Mononuclear cell (primary cell): Measurements from ENCODE around the gene DLGAP4. TPM values are rescaled to one million over a fixed set of nuclear protein-coding genes. Genes with fewer than 3 reads are reported as not detected.

ENCODE experiments used
- H3K27me3 ChIP-seq: 2 replicates; pipeline ENCODE4 v1.6.0; 2011; ENCODE audit warnings: low read length, control low read depth; ENCODE audit not compliant: insufficient read depth
- H3K4me1 ChIP-seq: 2 replicates; pipeline ENCODE4 v1.5.1; 2011; ENCODE audit warnings: mild to moderate bottlenecking, low read length, control low read depth; ENCODE audit not compliant: insufficient read depth
- H3K4me3 ChIP-seq: 2 replicates; pipeline ENCODE4 v1.5.1; 2011; ENCODE audit warnings: mild to moderate bottlenecking, low read length, moderate library complexity
- H3K9me3 ChIP-seq: 2 replicates; pipeline ENCODE4 v1.5.1; 2011; ENCODE audit warnings: low read depth, mild to moderate bottlenecking, control low read depth, low read length
- total RNA-seq: library from RNA; depleted of rRNA; stranded (reverse); fragments of >200 nt; gene quantifications from one replicate; pipeline ENCODE4 v1.2.3, GENCODE V29; 2012

The DLGAP4 gene, protein sequence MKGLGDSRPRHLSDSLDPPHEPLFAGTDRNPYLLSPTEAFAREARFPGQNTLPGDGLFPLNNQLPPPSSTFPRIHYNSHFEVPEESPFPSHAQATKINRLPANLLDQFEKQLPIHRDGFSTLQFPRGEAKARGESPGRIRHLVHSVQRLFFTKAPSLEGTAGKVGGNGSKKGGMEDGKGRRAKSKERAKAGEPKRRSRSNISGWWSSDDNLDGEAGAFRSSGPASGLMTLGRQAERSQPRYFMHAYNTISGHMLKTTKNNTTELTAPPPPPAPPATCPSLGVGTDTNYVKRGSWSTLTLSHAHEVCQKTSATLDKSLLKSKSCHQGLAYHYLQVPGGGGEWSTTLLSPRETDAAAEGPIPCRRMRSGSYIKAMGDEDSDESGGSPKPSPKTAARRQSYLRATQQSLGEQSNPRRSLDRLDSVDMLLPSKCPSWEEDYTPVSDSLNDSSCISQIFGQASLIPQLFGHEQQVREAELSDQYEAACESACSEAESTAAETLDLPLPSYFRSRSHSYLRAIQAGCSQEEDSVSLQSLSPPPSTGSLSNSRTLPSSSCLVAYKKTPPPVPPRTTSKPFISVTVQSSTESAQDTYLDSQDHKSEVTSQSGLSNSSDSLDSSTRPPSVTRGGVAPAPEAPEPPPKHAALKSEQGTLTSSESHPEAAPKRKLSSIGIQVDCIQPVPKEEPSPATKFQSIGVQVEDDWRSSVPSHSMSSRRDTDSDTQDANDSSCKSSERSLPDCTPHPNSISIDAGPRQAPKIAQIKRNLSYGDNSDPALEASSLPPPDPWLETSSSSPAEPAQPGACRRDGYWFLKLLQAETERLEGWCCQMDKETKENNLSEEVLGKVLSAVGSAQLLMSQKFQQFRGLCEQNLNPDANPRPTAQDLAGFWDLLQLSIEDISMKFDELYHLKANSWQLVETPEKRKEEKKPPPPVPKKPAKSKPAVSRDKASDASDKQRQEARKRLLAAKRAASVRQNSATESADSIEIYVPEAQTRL
- total RNA-seq, result 10.5 TPM

DNA sequence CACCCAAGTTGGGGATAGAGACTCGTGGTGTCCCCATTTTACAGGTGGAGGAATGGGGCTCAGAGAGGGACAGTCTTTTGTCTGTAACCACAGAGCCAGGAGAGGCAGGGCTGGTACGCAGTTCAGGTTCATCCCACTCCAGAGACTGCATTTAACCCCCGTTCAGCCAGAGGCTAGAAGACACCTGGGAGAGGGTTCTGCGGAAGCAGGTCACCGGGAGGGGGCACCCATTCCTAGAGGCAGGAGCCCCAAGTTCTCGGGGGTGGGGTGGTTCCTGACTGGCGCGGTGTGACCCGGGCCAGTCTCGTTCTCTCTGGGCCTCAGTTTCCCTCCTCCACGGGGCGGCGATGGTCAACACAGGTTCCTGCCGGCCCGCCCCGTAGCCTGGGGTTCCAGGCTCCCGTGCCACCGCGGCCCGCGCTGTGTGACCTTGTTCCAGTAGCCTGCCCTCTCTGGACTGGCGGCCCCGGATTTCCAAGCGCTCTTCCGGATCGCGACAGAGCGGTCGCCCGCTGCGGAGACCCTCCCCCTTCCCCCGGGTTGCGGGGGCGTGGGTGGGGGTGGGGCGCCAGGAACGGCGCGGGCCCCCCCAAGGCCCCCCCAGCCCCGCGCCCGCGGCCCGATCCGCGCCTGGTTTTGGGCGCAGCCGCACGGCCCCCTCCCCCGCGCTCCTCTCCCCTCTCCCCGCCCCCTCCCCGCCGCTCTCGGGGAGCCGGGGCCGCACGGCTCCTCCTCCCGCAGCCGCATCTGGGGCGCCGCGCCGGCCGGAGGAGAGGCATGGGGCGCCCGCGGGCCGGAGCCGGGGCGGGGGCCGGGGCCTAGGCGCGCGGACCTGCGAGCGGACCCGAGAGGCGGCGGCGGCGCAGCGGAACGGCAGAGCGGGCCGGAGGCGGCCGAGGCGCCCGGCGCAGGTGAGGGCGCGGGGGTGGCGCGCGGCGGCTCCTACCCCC lies at the start of gene DLGAP4:
TSS of gene DLGAP4 (plus strand) at position 738 of the 950 bp plus-strand sequence. CDS start 125,379 bp downstream, outside the sequence.
- Histone ChIP-seq H3K9me3 (no peaks in the 10 kb centered on the region), H3K27me3 (peaks cover 50% of the 10 kb centered on the region), H3K4me3 (no peak within 1 kb of the TSS), H3K4me1 (peaks cover 8% of the 10 kb centered on the region)

- Histone ChIP-seq H3K4me1 (no peaks in the 10 kb centered on the region), H3K9me3 (no peaks in the 10 kb centered on the region), H3K27me3 (no peaks in the 10 kb centered on the region), H3K4me3 (no peak overlapping the region)
Measured at GRCh38 chr20:36259177-36260061, 46.7 kb upstream of the DLGAP4 start.

- no peak overlapping the region for H3K4me3 ChIP-seq
- H3K9me3 ChIP-seq, result no peaks in the 10 kb centered on the region
- H3K4me1 ChIP-seq, result no peaks in the 10 kb centered on the region
- H3K27me3 ChIP-seq, result no peaks in the 10 kb centered on the region
Measured at GRCh38 chr20:36260316-36260715, 45.8 kb upstream of the DLGAP4 start.

- H3K4me3 ChIP-seq, result no peak overlapping the region
Measured at GRCh38 chr20:36261389-36262105, 44.6 kb upstream of the DLGAP4 start.

DNA sequence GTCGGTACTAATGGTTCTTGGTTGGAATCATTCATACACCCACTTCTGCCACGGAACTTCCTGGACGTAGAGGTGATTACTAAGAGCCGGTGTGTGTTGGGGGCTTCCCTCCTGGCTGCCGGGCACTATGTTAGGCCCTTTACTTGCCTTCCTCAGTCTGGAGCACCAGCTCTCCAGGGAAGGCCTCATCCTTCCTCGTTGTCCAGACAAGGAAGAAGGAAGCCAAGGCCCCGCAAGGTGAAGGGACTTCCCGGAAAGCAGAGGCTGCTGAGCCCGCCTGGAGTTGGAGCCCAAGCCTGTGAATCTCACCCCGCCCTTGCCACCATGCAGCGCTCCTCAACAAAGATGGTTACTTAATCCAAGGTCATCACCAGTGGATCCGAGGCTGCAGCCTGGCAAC lies 43.7 kb upstream of the DLGAP4 start:
- Histone ChIP-seq H3K4me1 (no peaks in the 10 kb centered on the region), H3K4me3 (no peak overlapping the region), H3K27me3 (no peaks in the 10 kb centered on the region), H3K9me3 (no peaks in the 10 kb centered on the region)

More at GRCh38 chr20:36261389-36262105, 44.6 kb upstream of the DLGAP4 start:
- Histone ChIP-seq H3K9me3 (no peaks in the 10 kb centered on the region), H3K4me1 (no peaks in the 10 kb centered on the region), H3K27me3 (no peaks in the 10 kb centered on the region)

DNA sequence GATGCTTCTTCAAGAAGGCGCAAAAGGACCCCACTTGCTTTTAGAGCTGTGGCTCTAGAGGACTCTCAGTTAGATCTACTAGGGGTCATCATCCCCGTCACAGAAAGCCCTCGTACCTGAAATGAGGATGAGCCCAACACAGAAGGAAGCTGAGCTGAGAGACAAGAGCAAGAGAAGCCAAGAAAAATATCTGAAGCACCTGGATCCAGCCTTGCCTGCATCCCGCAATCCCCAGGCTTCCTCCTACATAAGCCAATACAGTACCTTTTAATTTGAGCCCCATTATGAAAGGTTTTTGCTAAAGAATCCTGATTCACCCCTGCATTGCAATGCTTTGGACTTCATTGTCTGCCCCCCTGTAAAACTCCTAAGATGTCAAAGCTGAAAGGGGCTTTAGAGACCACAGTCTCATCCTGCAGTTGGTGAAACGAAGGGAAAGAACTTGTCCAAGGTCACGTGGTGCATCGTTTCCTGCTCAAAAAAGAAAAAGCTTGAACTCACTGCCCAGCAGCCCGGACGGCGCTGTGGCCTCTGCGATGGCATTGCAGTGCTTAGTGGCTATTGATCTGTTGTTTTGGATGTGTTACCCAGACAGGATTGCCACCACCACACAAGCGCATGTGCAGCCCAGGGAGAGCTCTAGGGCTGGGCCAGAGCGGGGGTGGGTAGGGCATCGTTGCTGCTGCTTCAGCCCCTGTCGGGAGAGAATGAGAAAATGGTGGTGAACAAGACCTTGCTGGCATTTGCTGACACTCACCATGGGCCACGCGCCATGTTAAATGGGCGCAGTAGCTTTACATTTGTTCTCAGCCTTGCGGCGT lies 41.5 kb upstream of the DLGAP4 start:
- Histone ChIP-seq H3K4me1 (no peaks in the 10 kb centered on the region), H3K9me3 (no peaks in the 10 kb centered on the region), H3K27me3 (no peaks in the 10 kb centered on the region), H3K4me3 (no peak overlapping the region)

DNA sequence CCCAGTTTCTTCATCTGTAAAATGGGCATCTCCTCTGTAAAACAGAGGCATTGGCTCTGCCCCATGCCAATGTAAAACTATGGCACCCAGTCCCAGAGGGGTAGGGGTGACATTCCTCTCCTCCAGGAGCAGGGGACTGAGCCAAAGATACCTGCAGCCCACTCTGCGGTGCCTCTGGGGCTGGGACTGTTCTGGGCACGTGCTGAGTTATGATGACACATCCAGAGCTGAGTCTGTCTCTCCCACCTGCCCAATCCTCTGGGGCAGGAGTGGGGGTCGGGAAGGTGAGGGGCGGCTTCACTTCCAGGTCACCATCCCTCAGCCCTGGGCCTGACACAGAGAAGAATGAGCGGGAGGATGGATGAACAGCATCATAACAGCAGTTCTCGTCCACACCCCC lies 40.0 kb upstream of the DLGAP4 start:
- Histone ChIP-seq H3K4me3 (no peak overlapping the region), H3K9me3 (no peaks in the 10 kb centered on the region), H3K4me1 (no peaks in the 10 kb centered on the region), H3K27me3 (no peaks in the 10 kb centered on the region)

DNA sequence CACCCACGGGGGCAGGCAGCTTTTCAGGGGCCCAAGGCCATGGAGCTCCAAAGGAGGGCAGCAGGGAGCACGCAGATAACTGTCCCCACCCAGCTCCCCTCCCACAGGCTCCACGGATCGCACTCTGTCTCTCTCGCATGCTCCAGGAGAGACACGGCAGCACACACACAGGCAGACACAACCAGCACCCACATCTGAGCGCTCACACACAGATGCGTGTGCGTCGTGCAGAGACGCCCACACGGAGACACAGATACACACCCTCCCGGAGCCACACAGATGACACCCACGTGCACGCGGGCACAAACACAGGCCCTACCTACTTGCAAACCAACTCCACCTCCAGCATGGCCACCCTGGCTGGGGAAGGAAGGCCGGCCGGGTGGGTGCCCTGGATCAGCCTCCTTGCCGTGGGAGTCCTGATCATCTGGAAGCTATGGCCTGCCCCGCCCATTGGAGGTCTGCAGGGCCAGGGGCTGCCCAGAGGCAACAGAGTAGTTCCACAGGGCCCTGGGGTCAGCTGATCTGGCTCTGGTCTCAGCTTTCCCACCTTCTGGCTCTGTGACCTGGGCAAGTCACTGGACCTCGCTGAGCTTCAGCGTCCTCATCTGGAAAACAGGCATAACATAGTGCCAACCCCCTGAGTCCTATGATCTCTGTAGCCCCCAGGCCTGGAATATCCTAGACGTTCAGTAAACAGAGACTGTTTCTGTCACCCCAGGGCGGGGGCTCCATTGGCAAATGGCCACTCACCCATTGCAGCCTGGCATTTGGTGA lies 38.3 kb upstream of the DLGAP4 start:
- H3K27me3 ChIP-seq, result no peaks in the 10 kb centered on the region
- H3K4me3 ChIP-seq, result no peak overlapping the region
- no peaks in the 10 kb centered on the region for H3K9me3 ChIP-seq
- H3K4me1 ChIP-seq, result no peaks in the 10 kb centered on the region

DNA sequence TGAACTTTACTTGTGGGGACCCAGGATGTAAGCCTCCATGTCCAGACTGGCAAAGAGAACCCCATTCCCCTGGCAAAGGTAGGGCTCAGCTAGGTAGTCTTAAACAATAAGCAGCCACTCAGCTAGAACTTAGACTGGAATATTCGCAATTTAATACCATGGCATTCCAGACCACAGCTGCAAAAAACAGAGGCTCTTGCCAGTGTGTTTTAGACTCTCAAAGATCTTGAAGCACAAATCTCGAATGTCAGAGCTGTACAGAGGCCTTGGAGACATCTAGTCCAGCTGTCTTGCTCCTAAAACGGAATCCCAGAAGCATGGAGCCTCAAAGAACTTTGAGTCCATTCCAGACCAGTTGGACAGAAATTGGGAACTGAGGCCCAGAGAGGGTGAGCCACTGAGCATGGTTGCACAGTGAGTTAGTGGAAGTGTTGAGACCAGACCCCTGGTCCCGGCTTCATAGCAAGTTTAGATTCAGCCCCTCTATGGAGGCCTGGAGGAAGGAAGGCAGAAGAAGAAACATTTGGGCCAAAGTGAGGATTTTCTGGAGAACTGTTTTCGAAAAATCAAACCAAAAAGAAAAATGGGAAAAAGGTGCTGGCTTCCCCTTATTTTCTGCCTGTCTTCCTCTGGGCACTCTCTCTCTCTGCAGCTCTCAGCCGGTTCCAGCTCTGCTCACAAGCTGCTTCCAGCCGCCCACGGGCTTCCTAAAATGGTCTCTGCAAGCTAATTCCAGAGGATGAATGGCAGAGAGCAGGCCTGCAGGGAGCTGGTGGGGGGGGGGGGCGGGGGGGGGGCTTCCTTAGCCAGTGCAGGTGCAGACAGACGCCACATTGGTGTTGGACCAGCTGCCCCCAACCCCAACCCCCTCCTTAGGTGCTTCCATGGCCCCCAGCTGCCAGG lies 37.4 kb upstream of the DLGAP4 start:
- no peaks in the 10 kb centered on the region for H3K4me1 ChIP-seq

DNA sequence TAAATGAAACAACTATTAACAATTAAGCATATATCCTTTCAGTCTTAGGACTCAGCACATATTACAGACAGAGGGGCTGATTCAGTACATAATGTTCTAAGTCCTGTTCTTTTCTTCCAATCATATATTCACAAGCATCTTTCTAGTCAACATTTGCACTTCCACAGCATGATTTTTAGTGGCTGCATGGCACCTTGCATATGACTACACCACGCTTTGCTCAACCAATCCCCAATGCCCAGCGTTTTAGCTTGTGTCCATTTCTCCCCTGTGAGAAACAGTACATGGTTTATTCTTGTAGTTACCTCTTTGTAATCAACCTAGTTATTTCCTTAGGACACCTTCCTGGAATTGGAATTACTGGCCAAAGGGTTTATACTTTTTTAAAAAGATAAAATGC lies 36.6 kb upstream of the DLGAP4 start:
- Histone ChIP-seq H3K27me3 (no peaks in the 10 kb centered on the region), H3K9me3 (no peaks in the 10 kb centered on the region), H3K4me1 (no peaks in the 10 kb centered on the region), H3K4me3 (no peak overlapping the region)

More for the DNA sequence above, 37.4 kb upstream of the DLGAP4 start:
- no peaks in the 10 kb centered on the region for H3K9me3 ChIP-seq
- H3K4me3 ChIP-seq, result no peak overlapping the region
- no peaks in the 10 kb centered on the region for H3K27me3 ChIP-seq
